HL-60/S4 (cell line): ENCODE measurements around the gene CREB3L4.

Experiments
- in situ Hi-C: fragments of 300-500 bp; cut with MboI; formaldehyde crosslinking; loops from 2 replicates; pipeline ENCODE4 v1.14.3; 2022; ENCODE audit warnings: low sequenced_read_pairs

The CREB3L4 gene

GRCh38 chr1:153936011-153936802, 31.5 kb upstream of the CREB3L4 start:
- in situ Hi-C loops, result no loop called here

- in situ Hi-C loops, result no loop called here
Observed at GRCh38 chr1:153937331-153937730, 30.4 kb upstream of the CREB3L4 start.

- in situ Hi-C loops, result no loop called here
Observed at GRCh38 chr1:153938996-153939395, 28.7 kb upstream of the CREB3L4 start.

GRCh38 chr1:153939476-153939875, 28.2 kb upstream of the CREB3L4 start:
- in situ Hi-C loops, result no loop called here

GRCh38 chr1:153940756-153941155, 26.9 kb upstream of the CREB3L4 start:
- in situ Hi-C loops, result no loop called here

GRCh38 chr1:153941826-153942725, 25.6 kb upstream of the CREB3L4 start:
- in situ Hi-C loops, result no loop called here

GRCh38 chr1:153942766-153943549, 24.7 kb upstream of the CREB3L4 start:
- in situ Hi-C loops, result no loop called here

GRCh38 chr1:153944005-153944826, 23.5 kb upstream of the CREB3L4 start:
- in situ Hi-C loops, result no loop called here

GRCh38 chr1:153944827-153945117, 22.9 kb upstream of the CREB3L4 start:
- in situ Hi-C loops, result no loop called here

GRCh38 chr1:153945131-153945794, 22.4 kb upstream of the CREB3L4 start:
- in situ Hi-C loops, result no loop called here

GRCh38 chr1:153945795-153946621, 21.7 kb upstream of the CREB3L4 start:
- in situ Hi-C loops, result no loop called here

GRCh38 chr1:153946622-153947241, 21.0 kb upstream of the CREB3L4 start, which contains the start of gene DENND4B:
Gene DENND4B (minus strand): TSS chr1:153946718. CDS start chr1:153944374, 2,344 bp downstream.
- in situ Hi-C loops, result no loop called here

- in situ Hi-C loops, result no loop called here
Observed at GRCh38 chr1:153951183-153951582, 16.5 kb upstream of the CREB3L4 start.

- in situ Hi-C loops, result no loop called here
Observed at GRCh38 chr1:153951801-153952200, 15.9 kb upstream of the CREB3L4 start.

GRCh38 chr1:153953859-153954365, 13.8 kb upstream of the CREB3L4 start:
- in situ Hi-C loops, result no loop called here

GRCh38 chr1:153954826-153955225, 12.9 kb upstream of the CREB3L4 start:
- in situ Hi-C loops, result no loop called here

- in situ Hi-C loops, result no loop called here
Observed at GRCh38 chr1:153956997-153957715, 10.5 kb upstream of the CREB3L4 start.

GRCh38 chr1:153957744-153958110, 10.0 kb upstream of the CREB3L4 start:
- in situ Hi-C loops, result no loop called here
